Body of pancreas (tissue), 4 donors: ENCODE results near the gene PANK1.

Experiments
- POLR2A ChIP-seq, 3 donors: fragments of 450-650 bp; IDR thresholded peaks; one replicate each; pipeline ENCODE4 v1.6.1; 2016; ENCODE audit warnings: antibody characterized with exemption in 3 of 3, mild to moderate bottlenecking in 2 of 3
- TF ChIP-seq, protein P1 (sequence below), 7 experiments: fragments of 450-650 bp in 4 of 7; fragments of 200-600 bp in 3 of 7; sonication (generic) in 3 of 7; IDR thresholded peaks; one replicate each; pipeline ENCODE4 v1.5.1; 2016 to 2019; ENCODE audit warnings: antibody characterized with exemption in 7 of 7

DNA sequence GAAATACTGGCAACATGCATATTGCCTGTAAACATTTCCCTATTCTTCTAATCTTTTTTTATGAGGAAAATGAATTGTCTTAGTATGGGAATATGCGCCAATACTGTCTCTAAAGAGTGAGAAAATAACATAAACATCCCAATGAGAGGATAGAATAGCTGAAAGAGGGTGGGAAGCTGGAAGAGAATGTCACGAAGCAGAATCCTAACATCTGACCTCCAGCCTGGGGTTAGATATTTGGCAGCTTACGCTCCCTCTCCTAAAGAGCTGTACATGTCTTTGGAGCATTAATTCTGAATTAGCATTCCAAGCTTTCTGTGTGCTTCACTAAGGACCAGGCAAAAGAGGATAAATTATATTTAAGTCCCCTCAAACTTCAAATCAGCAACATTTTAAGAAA, 78.0 kb downstream of the PANK1 start:
- TF ChIP-seq, protein P1, sequence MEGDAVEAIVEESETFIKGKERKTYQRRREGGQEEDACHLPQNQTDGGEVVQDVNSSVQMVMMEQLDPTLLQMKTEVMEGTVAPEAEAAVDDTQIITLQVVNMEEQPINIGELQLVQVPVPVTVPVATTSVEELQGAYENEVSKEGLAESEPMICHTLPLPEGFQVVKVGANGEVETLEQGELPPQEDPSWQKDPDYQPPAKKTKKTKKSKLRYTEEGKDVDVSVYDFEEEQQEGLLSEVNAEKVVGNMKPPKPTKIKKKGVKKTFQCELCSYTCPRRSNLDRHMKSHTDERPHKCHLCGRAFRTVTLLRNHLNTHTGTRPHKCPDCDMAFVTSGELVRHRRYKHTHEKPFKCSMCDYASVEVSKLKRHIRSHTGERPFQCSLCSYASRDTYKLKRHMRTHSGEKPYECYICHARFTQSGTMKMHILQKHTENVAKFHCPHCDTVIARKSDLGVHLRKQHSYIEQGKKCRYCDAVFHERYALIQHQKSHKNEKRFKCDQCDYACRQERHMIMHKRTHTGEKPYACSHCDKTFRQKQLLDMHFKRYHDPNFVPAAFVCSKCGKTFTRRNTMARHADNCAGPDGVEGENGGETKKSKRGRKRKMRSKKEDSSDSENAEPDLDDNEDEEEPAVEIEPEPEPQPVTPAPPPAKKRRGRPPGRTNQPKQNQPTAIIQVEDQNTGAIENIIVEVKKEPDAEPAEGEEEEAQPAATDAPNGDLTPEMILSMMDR (IDR thresholded peaks at IDR 0.05) = no peak
- no peak for TF ChIP-seq POLR2A (IDR thresholded peaks at IDR 0.05)
